Gastrocnemius medialis (tissue), 4 donors: ENCODE results near the gene CPEB1.

Experiments used
- POLR2A ChIP-seq, 2 donors: fragments of 450-650 bp; IDR thresholded peaks; one replicate each; pipeline ENCODE4 v1.6.1; 2017; ENCODE audit warnings: antibody characterized with exemption in 2 of 2, mild to moderate bottlenecking in 2 of 2, moderate library complexity in 2 of 2
- TF ChIP-seq, protein P1 (sequence below), 5 experiments: fragments of 450-650 bp in 3 of 5; fragments of 200-600 bp in 2 of 5; sonication (generic) in 2 of 5; IDR thresholded peaks in 4 of 5; conservative IDR thresholded peaks in 1 of 5; 1 replicate in 4 of 5; 2 replicates in 1 of 5; pipeline ENCODE4 v1.5.1; 2016 to 2019; ENCODE audit warnings: antibody characterized with exemption in 5 of 5, mild to moderate bottlenecking in 3 of 5, moderate library complexity in 3 of 5

DNA sequence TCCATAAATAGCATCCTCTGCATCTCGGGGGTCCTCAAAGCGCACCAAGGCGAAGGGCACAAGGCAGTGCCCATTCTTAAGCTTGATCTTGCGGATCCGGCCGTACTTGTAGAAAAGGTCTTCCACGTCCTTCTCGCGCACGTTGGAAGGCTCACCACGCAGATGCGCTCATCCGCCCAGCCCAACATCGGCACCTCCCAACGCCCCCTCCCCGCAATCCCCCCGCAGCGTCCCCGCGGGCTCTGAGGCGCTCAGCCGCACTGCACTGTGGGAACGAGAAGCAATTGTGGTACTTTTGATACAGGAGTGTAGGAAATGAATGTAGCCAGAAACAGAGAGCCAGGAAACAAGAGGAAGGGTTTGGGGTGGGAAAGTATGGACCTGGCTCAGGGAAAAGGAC lies 45.0 kb upstream of the CPEB1 start:
- TF ChIP-seq, protein P1, sequence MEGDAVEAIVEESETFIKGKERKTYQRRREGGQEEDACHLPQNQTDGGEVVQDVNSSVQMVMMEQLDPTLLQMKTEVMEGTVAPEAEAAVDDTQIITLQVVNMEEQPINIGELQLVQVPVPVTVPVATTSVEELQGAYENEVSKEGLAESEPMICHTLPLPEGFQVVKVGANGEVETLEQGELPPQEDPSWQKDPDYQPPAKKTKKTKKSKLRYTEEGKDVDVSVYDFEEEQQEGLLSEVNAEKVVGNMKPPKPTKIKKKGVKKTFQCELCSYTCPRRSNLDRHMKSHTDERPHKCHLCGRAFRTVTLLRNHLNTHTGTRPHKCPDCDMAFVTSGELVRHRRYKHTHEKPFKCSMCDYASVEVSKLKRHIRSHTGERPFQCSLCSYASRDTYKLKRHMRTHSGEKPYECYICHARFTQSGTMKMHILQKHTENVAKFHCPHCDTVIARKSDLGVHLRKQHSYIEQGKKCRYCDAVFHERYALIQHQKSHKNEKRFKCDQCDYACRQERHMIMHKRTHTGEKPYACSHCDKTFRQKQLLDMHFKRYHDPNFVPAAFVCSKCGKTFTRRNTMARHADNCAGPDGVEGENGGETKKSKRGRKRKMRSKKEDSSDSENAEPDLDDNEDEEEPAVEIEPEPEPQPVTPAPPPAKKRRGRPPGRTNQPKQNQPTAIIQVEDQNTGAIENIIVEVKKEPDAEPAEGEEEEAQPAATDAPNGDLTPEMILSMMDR (IDR thresholded peaks at IDR 0.05 in 4 of 5, conservative IDR thresholded peaks at IDR 0.05 in 1 of 5): no peak
- no peak for TF ChIP-seq POLR2A (IDR thresholded peaks at IDR 0.05)
